Natural killer cell (primary cell): ENCODE data around the gene LRRC32. TPM values are rescaled to one million over a fixed set of nuclear protein-coding genes. Genes with fewer than 3 reads are reported as not detected.

ENCODE experiments used
- ATAC-seq, 3 donors: fragments of 150-1000 bp in 2 of 3; fragments of 200-7000 bp in 1 of 3; cut with Tn5 transposase; 1 replicate in 1 of 3; 2 replicates in 2 of 3; pipeline ENCODE4 v1.10.0; 2021; ENCODE audit warnings: mild to moderate bottlenecking in 2 of 3, moderate library complexity in 2 of 3
- DNase-seq, 2 donors: peaks; one replicate each; pipeline versions ENCODE4 v3.0.0 to v3.0.0-alpha.2; 2013 to 2021; ENCODE audit warnings: mixed read lengths in 1 of 2
- H3K27ac ChIP-seq: one replicate; pipeline ENCODE4 v1.5.1; 2013; ENCODE audit warnings: mild to moderate bottlenecking, low read length
- H3K27me3 ChIP-seq: one replicate; pipeline ENCODE4 v1.6.1; 2013; ENCODE audit warnings: low read length; ENCODE audit not compliant: control insufficient read depth, insufficient read depth
- H3K36me3 ChIP-seq: one replicate; pipeline ENCODE4 v1.6.1; 2013; ENCODE audit warnings: low read length; ENCODE audit not compliant: control insufficient read depth, insufficient read depth
- H3K4me1 ChIP-seq: one replicate; pipeline ENCODE4 v1.6.1; 2013; ENCODE audit warnings: low read length; ENCODE audit not compliant: control insufficient read depth, insufficient read depth
- H3K4me3 ChIP-seq: one replicate; pipeline ENCODE4 v1.5.1; 2013; ENCODE audit warnings: low read length
- H3K9me3 ChIP-seq: one replicate; pipeline ENCODE4 v1.6.1; 2013; ENCODE audit warnings: low read length; ENCODE audit not compliant: control insufficient read depth, insufficient read depth
- H3K27ac Mint-ChIP-seq, 2 donors: one replicate each; pipeline ENCODE4 v1.8.0; 2022; ENCODE audit warnings: mild to moderate bottlenecking in 2 of 2, mixed read lengths in 2 of 2, moderate library complexity in 1 of 2
- H3K27me3 Mint-ChIP-seq, 2 donors: one replicate each; pipeline ENCODE4 v1.8.0; 2022; ENCODE audit warnings: low read depth in 2 of 2, mixed read lengths in 2 of 2
- H3K36me3 Mint-ChIP-seq: one replicate; pipeline ENCODE4 v1.8.0; 2022; ENCODE audit warnings: mixed read lengths
- H3K4me1 Mint-ChIP-seq, 2 donors: one replicate each; pipeline ENCODE4 v1.8.0; 2022; ENCODE audit warnings: mixed read lengths in 2 of 2
- H3K4me3 Mint-ChIP-seq: one replicate; pipeline ENCODE4 v1.8.0; 2022; ENCODE audit warnings: mild to moderate bottlenecking, moderate library complexity, mixed read lengths
- H3K9me3 Mint-ChIP-seq, 2 donors: one replicate each; pipeline ENCODE4 v1.8.0; 2022; ENCODE audit warnings: mixed read lengths in 2 of 2
- WGBS: methylation state at CpG from one replicate; pipeline ENCODE4 v1.1.7; 2013; ENCODE audit warnings: missing lambda C conversion rate; ENCODE audit not compliant: insufficient coverage; 5-methylcytosine and 5-hydroxymethylcytosine counted together
- intact Hi-C: fragments of 100-400 bp; cut with micrococcal nuclease; formaldehyde crosslinking; loops from one replicate; pipeline ENCODE4 v1.14.2; 2022
- total RNA-seq, 4 donors: library from RNA; stranded (reverse); fragments of 120-200 nt in 1 of 4; gene quantifications; one replicate each; pipeline versions ENCODE4 v1.2.3 to v1.2.4, GENCODE V29; 2013 to 2022
- TF ChIP-seq, protein P1 (sequence below): fragments of 200-600 bp; IDR thresholded peaks from one replicate; pipeline ENCODE4 v1.8.0; 2022; ENCODE audit warnings: antibody characterized with exemption

Gene LRRC32
- total RNA-seq, 3 donors from 2014 or later (not counting 1 experiment from before 2014, with no cell fraction given): 0.14 to 1.4 (median 1.4) TPM

- TF ChIP-seq, protein P1, sequence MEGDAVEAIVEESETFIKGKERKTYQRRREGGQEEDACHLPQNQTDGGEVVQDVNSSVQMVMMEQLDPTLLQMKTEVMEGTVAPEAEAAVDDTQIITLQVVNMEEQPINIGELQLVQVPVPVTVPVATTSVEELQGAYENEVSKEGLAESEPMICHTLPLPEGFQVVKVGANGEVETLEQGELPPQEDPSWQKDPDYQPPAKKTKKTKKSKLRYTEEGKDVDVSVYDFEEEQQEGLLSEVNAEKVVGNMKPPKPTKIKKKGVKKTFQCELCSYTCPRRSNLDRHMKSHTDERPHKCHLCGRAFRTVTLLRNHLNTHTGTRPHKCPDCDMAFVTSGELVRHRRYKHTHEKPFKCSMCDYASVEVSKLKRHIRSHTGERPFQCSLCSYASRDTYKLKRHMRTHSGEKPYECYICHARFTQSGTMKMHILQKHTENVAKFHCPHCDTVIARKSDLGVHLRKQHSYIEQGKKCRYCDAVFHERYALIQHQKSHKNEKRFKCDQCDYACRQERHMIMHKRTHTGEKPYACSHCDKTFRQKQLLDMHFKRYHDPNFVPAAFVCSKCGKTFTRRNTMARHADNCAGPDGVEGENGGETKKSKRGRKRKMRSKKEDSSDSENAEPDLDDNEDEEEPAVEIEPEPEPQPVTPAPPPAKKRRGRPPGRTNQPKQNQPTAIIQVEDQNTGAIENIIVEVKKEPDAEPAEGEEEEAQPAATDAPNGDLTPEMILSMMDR: no peak
- H3K4me3 ChIP-seq: no peak overlapping the region
- Mint-ChIP-seq H3K27me3 (peaks cover 0 to 6% of the 10 kb centered on the region in 2 donors), H3K9me3 (no peaks in the 10 kb centered on the region), H3K36me3 (no peaks in the 10 kb centered on the region), H3K4me1 (peaks cover 6 to 13% of the 10 kb centered on the region in 2 donors), H3K27ac (no peak overlapping the region), H3K4me3 (no peak overlapping the region)
- ATAC-seq (no peak), DNase-seq (no peak)
- H3K9me3 ChIP-seq: no peaks in the 10 kb centered on the region
- no CpG with 5 or more reads among the region's 1 CpG for whole genome bisulfite sequencing
- no peaks in the 10 kb centered on the region for H3K27me3 ChIP-seq
- no peak overlapping the region for H3K27ac ChIP-seq
- intact Hi-C loops: no loop called here
- no peaks in the 10 kb centered on the region for H3K36me3 ChIP-seq
- H3K4me1 ChIP-seq: peaks cover 5% of the 10 kb centered on the region
Observed at GRCh38 chr11:76691655-76692054, 21.1 kb upstream of the LRRC32 start.

DNA sequence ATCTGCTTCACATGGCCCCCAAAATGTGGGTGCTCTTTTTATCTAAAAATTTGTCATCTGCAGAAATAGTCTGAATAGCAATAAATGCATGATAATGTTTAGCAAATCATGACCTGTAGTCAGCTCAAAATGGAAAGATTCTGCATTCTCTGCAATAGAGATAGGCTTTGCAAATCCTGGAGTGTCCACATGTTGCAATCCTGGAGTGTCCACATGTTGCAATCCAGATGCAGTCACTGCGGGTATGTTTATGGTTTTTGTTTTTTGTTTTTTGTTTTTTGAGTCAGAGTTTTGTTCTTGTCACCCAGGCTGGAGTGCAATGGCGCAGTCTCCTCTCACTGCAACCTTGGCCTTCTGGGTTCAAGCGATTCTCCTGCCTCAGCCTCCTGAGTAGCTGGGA lies 20.2 kb upstream of the LRRC32 start:
- H3K4me1 Mint-ChIP-seq: peaks cover 13 to 20% of the 10 kb centered on the region in 2 donors
- intact Hi-C loops: no loop called here

DNA sequence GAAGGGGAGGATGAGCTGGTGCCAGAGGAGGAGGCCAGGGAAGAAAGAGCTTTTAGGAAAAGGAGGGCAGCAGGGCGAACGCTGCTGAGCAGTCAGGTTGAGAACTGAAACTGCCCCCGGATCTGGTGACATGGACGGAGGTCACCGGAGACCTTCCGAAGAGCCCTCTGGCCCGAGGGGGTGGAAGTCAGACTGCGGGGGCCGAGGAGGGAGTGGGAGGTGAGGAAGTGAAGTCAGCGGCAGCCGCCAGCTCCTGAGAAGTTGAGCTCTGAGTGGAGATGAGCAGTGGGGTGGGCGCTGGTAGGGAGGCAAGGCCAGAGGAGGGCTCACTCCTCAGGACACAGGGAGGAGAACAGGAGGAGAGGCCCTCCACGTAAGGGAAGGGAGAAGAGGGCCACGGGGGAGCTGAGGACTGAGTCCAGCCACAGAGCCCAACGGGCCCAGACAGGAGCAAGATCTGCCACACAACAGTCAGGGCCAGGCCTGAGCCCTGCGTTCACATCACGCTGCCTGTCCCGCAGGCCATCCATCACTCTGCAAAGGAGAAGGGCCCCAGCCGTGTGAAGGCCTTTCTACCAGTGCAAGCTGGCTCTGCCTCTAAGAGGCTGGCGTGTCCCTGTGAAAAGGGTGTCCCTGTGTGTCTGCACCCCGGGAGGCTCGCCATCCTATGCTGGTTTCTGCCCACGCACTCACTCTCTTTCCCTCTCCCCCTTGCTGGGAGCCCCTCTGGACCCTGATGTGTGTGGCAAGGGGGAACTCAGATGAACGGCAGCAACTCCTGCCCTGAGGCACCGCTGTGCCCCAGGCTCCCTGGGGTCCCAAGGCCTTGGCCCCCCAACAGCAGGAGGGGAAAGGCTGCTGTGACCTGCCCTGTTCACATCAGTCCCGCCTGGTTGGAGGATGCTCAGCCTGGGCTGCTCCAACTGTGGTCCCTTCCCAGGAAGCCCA lies 19.0 kb upstream of the LRRC32 start:
- Histone ChIP-seq H3K36me3 (no peaks in the 10 kb centered on the region), H3K4me1 (peaks cover 16% of the 10 kb centered on the region), H3K4me3 (no peak overlapping the region), H3K27ac (no peak overlapping the region), H3K9me3 (no peaks in the 10 kb centered on the region), H3K27me3 (no peaks in the 10 kb centered on the region)
- Mint-ChIP-seq H3K9me3 (no peaks in the 10 kb centered on the region), H3K27me3 (peaks cover 0 to 6% of the 10 kb centered on the region in 2 donors), H3K27ac (no peak overlapping the region), H3K36me3 (no peaks in the 10 kb centered on the region), H3K4me1 (peaks cover 13 to 14% of the 10 kb centered on the region in 2 donors), H3K4me3 (no peak overlapping the region)
- TF ChIP-seq, protein P1: no peak
- DNase-seq: no peak
- WGBS: 82% methylated on average over 26 of the region's 26 CpGs
- no peak for ATAC-seq
- intact Hi-C loops: no loop called here

More for the DNA sequence above, 20.2 kb upstream of the LRRC32 start:
- no peak overlapping the region for H3K27ac ChIP-seq
- H3K4me1 ChIP-seq: peaks cover 14% of the 10 kb centered on the region
- no peaks in the 10 kb centered on the region for H3K9me3 ChIP-seq
- H3K27me3 ChIP-seq: no peaks in the 10 kb centered on the region
- TF ChIP-seq, protein P1: no peak
- ATAC-seq: no peak
- no peak overlapping the region for H3K4me3 Mint-ChIP-seq
- H3K27me3 Mint-ChIP-seq: peaks cover 0 to 6% of the 10 kb centered on the region in 2 donors
- no peak overlapping the region for H3K4me3 ChIP-seq
- 93% methylated on average over 3 of the region's 3 CpGs for WGBS
- no peaks in the 10 kb centered on the region for H3K36me3 ChIP-seq
- no peaks in the 10 kb centered on the region for H3K9me3 Mint-ChIP-seq
- no peak for DNase-seq
- no peak overlapping the region for H3K27ac Mint-ChIP-seq
- no peaks in the 10 kb centered on the region for H3K36me3 Mint-ChIP-seq
